Stimulated activated CD8-positive, alpha-beta memory T cell treated with anti-CD3 and anti-CD28 coated beads, Interleukin-15, amount 100 ng/mL, for 48 hours (primary cell): ENCODE results near the gene SLC38A3.
"Not testable (repeated sequence)": the region's sequence is repeated elsewhere in the genome, so short reads cannot be mapped to it uniquely, and the experiment has no call there.

Experiments used
- DNase-seq, 2 donors: peaks; one replicate each; pipeline ENCODE4 v3.0.0-alpha.2; 2020; ENCODE audit warnings: low read depth in 2 of 2

SLC38A3 gene

DNA sequence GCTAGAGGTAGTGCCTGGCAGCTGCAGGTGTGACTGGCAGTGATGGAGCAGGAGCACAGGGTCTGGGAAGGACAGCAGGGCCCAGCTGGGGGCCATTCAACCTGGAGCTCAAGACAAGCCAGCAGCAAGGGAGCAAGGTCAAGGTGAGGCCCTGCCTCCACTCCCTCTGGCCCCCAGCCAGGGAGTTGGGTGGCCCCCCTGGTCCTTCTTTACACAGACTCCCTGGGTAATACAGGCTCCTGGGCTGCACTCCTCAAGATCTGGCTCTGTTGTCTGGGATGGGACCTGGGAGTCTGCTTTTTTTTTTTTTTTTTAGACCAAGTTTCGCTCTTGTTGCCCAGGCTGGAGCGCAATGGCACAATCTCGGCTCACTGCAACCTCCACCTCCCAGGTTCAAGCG, 45.4 kb downstream of the SLC38A3 start:
- no peak for DNase-seq

DNA sequence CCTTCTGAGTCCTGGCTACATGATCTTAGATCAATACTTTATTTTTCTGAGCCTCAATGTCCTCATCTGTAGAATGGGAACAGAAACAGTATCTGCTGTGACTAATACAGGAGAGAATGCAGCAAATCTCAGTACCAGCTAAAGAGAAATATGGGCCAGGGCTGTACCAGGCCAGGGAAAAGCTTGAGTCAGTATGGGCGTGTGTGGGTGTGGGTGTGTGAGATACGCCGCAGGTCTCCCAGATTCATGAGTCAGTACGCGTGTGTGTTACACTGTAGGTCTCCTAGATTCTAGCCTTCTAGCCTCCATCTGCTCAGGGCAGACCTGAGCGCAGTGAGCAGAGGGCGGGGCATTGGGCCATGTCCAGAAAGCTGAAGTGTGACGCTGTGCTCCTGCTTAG, 46.1 kb downstream of the SLC38A3 start:
- DNase-seq = peak in 1 of 2 donors; percentile 62

- DNase-seq = no peak
Observed at GRCh38 chr3:50254577-50255250, 49.6 kb downstream of the SLC38A3 start.

GRCh38 chr3:50255251-50255615, 50.2 kb downstream of the SLC38A3 start:
- DNase-seq = no peak

DNA sequence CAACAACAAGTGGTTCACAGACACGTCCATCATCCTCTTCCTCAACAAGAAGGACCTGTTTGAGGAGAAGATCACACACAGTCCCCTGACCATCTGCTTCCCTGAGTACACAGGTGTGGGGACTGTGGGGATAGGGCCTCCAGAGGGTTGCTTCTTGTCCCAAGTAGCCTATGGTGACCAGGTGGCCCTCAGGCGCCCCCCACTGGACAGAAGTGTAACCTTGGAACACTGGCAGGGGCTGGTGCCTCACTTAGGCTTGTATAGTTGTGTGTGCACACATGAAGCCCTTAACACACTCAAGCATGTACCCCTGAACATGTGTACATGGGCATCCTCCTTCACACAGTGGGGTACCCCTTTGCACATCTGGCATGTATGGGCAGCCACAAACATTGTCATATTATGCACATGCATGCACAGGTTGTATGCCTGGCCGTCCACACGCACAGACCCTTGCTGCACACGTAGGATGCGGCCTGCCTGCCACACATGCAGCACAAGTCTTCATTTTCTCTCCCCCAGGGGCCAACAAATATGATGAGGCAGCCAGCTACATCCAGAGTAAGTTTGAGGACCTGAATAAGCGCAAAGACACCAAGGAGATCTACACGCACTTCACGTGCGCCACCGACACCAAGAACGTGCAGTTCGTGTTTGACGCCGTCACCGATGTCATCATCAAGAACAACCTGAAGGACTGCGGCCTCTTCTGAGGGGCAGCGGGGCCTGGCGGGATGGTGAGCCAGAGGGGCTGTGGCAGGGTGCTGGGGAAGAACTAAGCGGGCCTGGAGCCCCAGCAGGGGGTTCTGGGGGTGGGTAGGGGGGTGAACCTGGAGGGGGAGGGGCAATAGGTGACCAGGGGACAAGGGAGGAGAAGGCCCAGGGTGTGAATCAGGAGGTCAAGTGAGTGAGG, 52.2 kb downstream of the SLC38A3 start:
- DNase-seq = no peak

- DNase-seq = no peak
Observed at GRCh38 chr3:50258029-50258680, 53.1 kb downstream of the SLC38A3 start.

GRCh38 chr3:50258979-50259378, 53.9 kb downstream of the SLC38A3 start:
- DNase-seq = no peak

GRCh38 chr3:50259432-50260026, 54.5 kb downstream of the SLC38A3 start:
- DNase-seq = no peak

DNA sequence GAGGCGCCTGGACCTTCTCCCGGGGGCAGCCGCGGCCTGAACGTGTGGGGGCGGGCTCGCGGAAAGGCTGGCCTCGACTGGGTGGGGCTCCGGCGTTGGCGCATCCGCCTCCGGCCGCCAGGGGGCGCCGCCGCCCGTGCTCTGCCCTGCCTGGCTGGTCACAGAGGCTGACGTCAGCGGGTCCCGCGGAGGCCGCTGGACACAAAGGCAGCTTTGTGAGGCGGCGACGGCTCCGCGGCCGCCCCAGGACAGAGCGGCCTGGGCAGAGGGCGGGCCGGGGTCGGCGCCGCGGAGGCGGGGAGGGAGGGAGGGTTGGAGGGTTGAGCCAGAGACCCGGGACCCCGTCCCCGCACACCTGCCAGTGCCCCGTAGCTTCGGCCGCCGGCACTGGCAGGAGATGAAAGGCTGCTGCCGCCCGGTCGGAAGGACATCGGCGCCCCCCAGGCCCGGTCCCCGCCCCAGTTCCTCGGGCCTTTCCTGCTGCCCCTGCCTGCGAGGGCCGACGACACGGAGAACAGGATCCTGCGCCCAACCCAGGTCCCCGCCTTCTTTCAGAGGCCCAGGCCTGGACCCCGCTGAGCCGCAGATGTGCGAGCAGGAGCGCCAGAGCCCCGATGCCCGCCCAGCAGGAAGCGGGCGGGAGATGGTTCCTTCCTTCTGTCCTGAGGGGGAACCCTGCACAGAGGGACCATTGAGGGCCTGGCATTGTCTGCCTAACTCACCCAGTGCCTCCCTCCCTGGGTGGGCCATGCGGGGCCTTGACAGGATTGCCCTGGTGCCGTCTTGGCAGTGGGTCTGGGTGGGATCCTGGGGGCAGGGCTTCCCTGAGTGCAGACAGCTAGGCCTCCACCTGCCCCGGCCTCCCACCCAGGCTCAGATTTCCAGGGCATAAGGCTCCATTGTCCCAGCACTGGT, 55.2 kb downstream of the SLC38A3 start:
- peak; percentile 85 for DNase-seq

GRCh38 chr3:50260942-50261441, 55.9 kb downstream of the SLC38A3 start:
- DNase-seq = no peak

GRCh38 chr3:50261505-50261904, 56.4 kb downstream of the SLC38A3 start:
- no peak for DNase-seq

GRCh38 chr3:50262200-50262599, 57.1 kb downstream of the SLC38A3 start:
- DNase-seq = not testable (repeated sequence)

DNA sequence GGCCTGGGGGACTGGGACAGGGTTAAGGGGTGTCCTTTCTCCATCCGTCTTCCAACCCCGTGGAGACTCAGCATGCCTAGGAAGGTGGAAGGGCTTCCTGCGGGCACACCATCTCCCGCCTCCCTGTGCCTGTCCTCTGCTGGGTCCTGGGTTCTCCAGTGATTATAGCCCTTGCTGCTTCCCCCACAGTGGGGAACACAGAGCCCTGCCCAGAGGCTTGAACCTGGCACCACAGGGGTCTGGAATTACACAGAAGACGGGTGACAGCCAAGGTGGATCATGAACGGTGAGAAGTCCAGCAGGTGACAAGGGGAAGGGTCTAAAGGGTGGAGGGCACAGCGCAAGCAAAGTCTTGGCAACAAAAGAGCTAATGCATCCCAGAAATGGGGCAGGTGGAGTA, 57.7 kb downstream of the SLC38A3 start:
- DNase-seq = no peak

GRCh38 chr3:50263478-50264382, 58.7 kb downstream of the SLC38A3 start:
- no peak for DNase-seq

DNA sequence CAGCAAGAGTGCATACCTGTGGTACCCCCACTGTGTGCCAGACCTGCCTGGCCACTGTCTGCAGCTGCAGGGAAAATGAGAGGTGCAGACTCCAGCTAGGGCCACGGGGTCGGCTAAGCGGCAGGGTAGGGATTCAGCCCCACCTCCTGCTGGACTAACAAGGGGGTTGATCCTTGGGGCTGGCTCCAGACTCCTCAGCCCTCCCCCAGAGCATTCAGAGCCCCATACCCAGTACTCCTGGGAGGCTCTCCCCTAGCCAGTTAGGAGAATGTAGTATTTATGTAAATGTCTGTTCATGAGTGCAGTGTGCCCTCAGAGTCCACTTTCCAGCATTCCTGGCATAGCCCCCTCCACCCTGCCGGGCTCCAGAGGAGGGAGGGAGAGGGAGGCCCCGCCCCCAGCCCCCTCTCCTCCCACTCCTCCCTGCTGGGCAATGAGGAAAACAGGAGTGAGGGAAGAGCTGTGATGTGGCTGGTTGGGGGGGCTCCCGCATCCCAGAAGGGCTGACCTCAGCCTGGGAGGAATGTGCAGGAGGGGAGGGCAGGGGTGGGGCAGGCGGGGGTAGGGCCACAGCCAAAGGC, 59.4 kb downstream of the SLC38A3 start:
- DNase-seq = no peak

DNA sequence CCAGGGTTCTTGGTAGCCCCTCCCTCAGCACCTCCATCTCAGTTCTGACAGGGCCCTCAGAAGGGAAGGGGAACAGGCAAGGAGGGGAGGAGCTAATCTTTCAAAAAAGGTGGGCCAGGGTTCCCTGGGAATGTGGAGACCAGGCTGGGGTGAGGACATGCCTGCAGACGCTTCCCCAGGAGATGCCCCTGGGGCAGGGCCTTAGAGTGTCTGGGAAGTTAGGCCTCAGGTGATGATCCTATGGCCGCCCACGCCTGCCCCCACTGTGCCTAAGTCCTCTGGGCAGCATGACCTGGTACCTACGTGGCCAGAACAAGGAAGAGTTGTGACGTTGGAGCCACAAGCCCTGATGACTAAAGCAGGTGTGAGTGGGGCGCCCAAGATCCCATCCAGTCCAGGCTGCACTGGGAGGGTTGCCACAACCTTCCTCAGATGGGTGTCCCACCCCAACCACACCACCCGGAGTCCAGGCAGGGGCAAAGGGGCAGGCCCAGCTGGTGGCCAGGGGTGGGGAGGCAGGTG, 60.0 kb downstream of the SLC38A3 start:
- DNase-seq = no peak

GRCh38 chr3:50265571-50265970, 60.5 kb downstream of the SLC38A3 start:
- DNase-seq = no peak

DNA sequence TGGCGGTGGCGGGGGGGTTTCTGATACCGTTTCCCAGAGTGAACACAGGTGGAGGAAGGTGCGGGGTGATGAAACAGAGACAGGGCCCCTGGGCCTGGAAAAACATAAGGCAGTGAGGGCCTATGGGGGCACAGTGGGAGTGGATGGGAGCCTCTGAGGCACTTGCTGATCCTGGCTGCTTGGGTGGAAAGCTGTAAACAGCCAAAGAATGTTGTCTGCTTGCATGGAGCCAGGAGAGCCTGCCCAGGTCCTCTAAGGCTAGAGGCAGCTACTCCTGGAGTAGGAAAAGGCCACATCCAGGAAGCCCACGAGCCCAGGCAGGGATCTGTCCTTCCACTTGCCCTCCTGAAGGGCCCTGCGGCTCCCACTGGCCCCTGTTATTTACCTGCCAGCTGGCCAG, 60.9 kb downstream of the SLC38A3 start:
- no peak for DNase-seq

GRCh38 chr3:50266836-50267235, 61.8 kb downstream of the SLC38A3 start:
- DNase-seq = no peak
